Ammon's horn (tissue), 1 donor: ENCODE measurements around the gene RAB3A.
A peak's percentile ranks its signal among the peaks of the same experiment; 100 is the strongest.
"Not testable (repeated sequence)": the region's sequence is repeated elsewhere in the genome, so short reads cannot be mapped to it uniquely, and the experiment has no call there.

Experiments
- DNase-seq: peaks from one replicate; pipeline ENCODE4 v3.0.0-alpha.2; 2016; ENCODE audit warnings: low spot score

The RAB3A gene

DNA sequence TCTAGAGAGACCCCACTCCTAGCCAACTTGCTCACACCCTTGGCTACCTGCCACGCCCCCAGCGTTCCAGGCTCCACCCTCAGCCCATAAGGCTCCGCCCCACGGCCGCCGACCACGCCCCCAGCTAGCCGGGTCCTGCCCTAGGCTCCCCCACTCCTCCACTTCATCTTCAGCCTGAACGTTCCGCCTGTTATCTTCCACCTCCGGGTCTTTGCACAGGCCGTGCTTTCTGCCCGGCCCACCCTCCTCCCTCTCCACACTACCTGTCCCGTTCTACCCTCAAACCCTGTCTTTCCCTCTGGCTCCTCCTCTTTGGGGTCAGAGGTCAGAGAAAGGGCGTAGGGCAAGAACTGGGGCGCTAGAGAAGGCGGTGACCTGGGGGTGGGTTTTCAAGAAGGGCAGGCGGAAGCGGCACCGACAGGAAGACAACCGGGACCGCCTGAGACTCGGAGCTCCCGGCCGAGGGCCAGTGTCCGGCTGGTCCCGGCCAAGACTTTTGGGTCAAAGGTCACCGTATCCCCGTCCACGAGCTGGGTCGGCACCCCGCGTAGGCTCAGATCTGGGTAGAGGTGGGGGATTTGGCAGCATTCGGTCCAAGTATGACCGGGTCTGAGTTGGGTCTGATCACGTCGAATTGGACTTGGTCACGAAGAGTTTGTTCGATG, 20.1 kb upstream of the RAB3A start:
- peak; percentile 19 for DNase-seq

DNA sequence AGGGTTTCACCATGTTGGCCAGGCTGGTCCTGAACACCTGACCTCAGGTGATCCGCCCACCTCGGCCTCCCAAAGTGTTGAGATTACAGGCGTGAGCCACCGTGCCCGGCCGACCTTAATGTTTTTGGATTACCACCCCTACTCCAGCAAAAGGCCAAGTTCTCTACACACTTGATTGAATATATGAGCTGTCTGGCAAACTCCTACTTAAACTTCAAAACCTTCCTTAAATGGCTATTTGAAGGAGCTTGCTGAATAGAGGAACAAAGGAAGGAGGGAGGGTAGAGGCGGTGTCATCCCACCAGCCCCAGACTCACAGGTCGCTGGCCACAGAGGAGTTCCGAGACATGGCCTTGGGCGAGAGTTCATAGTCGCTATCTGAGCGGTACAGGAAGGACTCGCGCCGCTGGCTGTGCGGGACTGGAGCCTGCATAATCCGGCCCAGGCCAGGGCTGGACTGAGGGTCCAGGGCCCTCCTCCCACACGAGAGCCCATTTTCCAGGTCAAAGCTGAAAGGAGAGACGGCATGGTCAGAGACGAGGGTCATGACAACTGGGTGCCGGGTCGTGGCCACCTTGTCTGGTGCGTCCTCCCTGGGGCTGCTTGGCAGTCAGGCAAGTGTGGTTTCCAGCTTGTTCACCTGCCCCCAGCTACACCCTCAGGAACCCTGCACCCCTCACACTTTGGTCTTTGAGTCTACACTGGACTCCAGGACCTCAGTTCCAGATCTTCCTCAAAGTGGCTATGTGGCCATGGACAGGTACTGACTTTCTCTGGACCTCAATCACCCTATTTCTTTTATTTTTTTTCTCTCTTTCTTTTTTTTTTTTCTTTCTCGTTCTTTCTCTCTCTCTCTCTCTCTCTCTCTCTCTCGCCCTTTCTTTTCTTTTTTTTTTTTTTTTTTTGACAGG, 18.2 kb upstream of the RAB3A start:
- no peak for DNase-seq

- DNase-seq = no peak
These were observed 16.9 kb upstream of the RAB3A start for GRCh38 chr19:18220632-18221275.

DNA sequence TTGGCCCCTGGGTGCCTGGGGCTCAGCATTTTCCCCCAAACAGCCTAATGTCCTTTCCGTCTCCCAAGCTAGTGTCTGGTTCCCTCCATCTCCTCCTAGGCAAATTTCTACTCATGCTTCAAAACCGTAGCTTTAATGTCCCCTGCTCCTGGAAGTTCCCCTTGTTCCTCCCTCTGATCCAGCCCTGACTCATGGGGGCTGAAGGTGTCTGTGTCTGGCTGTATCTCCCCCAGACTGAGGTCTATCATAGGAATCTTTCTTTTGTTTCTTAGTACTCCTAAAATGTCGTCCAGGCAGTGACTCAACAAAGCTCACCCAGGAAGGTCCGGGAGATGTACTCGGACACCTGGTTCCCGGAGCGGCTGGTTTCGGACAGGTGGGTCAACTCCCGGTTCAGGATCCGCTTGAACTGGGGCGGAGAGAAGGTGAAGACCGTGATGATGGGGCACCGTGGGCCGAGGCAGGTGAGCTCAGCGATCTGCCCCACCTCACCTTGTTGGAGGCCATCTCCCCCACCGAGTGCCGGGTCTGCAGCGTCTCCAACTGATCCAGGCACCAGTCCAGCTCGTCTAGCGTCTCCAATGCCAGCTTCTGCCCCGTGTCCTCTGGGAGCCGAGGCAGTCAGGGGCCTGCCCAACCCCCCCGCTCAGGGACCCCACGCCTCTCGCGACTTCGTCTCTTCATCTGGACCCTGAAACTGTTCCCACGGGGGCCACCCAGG, 16.2 kb upstream of the RAB3A start:
- DNase-seq = no peak

DNA sequence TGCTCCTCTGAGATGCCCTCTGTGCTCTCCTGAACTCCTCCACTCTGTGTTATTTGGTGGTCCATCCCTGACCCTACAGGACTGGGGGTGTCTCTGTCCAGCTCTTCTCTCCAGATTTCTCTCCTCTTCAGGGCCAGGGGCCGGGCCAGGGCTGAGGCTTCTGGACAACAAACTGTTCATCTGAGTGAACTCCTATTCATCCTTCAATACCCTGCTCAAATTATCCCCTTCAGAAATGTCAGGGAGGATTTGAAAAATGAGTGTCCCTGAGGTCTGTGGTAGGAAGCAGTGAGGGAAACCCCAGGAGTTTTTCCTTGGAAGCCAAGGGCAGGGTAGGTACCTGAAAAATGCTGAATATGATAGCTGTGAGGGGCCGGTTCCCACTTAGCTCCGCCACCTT, 14.8 kb upstream of the RAB3A start:
- no peak for DNase-seq

GRCh38 chr19:18218159-18218558, 14.3 kb upstream of the RAB3A start:
- no peak for DNase-seq

- DNase-seq = no peak
These were observed 12.9 kb upstream of the RAB3A start for GRCh38 chr19:18216789-18217188.

DNA sequence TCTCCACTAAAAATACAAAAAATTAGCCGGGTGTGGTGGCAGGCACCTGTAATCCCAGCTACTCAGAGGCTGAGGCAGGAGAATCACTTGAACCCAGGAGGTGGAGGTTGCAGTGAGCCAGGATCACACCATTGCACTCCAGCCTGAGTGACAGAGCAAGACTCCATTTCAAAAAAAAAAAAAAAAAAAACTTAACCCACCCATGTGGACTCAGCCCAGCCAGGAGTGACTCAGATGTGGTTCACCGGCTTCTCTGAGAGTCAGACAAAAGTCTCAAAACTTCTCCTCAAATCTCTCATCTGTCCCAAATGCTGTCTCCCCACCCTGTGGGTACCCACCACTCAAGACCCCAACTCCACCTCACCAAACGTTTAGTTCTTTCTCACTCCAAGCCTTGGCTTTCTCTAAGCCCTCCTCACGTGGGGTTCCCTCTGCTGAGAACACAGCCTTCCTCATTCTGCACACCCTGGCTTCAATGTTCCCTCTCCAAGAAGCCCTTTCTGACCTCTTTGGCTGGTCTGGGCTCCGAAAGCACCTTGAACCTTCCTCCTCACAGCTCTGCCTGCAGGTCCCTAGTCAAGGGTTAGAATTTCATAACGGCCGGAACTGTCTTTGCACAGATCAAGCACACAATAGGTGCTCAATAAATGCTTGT, 11.1 kb upstream of the RAB3A start:
- DNase-seq = no peak

GRCh38 chr19:18211683-18212082, 7.8 kb upstream of the RAB3A start:
- DNase-seq = no peak

DNA sequence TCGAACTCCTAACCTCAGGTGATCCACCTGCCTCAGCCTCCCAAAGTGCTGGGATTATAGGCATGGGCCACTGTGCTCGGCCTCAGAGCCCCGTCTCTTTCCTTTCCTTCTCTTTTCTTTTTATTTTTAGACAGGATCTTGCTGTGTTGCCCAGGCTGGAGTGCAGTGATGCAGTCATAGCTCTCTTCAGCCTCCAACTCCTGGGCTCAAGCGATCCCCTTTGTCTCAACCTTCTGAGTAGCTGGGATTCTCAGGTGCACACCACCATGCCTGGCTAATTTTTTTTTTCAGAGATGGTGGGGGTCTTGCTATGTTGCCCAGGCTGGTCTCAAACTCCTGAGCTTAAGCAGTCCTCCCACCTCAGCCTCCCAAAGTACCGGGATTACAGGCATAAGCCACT, 6.1 kb upstream of the RAB3A start:
- not testable (repeated sequence) for DNase-seq

DNA sequence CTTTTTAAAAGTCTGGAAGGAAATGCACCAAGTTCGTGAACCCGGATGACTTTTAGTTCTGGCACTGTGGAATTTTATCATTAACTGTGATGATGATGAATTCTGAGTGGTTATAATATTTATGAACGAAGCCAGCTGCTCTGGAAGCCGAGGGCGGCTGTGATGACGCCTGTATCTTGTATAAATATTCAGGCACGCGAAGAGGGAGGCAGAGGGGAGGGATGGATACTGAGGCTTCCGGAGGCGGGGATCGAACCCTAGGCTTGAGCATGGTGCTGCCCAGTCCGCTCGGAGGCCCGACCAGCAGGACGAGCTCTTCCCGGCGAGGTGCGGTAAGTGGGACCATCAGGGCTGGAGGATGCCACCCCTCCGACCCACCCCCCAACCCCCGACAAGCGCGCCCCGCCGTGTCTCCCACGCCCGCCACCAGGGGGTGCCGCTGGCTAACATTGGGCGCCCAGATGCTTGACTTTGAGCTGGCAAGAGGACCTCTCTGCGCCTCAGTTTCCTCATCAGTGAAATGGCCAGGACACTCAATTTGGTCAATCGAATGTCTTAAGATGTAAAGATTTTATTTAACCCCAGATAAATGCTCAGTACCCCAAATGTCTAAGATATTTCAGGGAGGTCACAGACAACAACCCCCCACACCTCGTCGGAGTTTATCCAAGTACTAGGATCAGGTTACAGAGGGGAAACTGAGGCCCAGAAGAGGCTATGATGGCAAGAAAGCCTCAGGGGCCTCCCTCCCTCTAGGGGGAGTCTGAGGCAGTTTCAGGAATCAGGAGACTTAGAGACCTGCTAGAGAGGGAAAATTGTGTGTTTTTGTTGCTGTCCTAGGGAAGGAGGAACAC, 4.5 kb upstream of the RAB3A start:
- DNase-seq = no peak

GRCh38 chr19:18206018-18206417, 2.2 kb upstream of the RAB3A start:
- no peak for DNase-seq

DNA sequence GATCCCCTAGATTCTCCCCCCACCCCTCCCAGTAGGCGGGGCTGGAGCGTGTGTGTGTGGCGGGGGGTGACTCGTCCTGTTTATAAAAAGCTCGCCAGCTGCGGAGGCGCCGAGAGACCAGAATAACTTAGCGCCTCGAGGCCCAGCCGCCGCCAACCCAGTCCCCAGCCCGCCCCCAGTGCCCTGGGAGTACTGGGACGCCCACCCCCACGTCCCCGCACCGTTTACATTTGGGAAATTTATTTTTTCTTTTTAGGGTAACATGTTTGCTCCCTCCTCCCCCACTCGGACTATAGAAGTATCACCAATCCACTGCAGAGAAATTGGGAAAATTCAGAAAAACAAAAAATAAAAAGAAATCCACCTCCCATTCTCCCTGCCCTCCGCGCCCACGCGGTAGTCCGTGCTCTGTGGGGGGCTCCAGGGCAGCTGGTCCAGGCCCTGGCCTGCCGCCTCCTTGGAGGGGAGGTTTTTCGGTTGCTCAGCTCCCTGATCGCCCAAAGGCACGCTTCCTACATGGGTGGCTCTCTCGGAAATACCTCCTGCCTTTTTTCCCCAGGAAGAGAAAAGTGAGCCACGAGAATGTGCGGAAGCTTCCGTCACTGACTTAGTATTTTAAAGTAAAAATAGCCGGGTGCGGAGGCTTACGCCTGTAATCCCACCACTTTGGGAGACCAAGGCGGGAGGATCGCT, 1.5 kb upstream of the RAB3A start:
- peak; percentile 85 for DNase-seq

- DNase-seq = no peak
These were observed 755 bp upstream of the RAB3A start for GRCh38 chr19:18204394-18205199.

GRCh38 chr19:18203408-18203862, 407 bp downstream of the RAB3A start:
- peak; percentile 77 for DNase-seq

DNA sequence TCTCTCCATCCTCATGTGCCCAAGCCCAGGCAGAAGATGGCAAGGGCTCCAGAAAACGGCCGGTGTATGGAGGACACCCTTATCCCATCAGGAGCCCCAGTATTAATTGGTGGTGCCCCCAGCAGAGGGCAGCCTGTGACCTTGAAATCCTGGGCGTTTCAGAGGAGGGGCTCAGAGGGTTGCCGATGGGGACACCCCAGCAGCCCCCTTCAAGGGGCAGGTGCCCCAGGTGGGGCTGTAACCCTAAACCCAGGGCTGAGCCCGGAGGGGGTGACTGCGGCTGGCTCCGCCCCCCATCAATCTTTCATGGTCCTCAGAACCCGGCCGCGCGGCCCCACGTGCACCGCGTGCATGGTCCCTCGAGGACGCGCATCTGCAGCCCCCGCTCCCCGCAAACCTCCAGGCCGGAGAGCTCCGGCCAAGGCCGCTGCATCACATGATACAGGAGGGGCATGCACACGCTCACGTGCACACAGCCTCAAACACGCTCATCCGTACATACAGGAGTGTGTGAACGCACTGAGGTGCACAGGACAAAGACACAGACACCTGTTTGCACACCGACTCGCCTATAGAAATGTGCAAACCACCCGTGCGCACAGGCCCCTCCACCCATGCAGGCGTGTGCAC, 949 bp downstream of the RAB3A start:
- peak; percentile 50 for DNase-seq

GRCh38 chr19:18202397-18202777, 1.5 kb downstream of the RAB3A start:
- DNase-seq = peak; percentile 33

DNA sequence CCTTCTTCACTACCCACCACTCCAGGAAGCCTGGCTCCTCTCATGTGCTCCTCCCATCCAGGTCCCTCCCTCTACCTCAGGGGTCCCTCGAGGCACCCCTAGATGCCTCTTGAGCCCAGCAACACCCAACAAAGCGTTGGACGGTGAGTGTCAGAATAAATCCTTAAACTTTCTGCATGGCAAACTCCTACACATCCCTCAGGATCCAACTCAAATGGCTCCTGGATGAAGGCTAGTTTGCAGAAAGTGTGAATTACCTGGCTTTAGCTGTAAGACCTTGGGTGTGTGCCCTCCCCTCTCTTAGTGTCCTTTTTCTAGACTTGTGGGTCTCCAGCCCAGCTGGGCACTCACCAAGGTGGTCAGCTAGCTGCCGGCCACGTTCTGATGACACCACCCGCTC, 5.5 kb downstream of the RAB3A start:
- no peak for DNase-seq

- no peak for DNase-seq
These were observed 5.9 kb downstream of the RAB3A start for GRCh38 chr19:18197941-18198340.
